CD4-positive, alpha-beta T cell (primary cell): ENCODE data around the gene USH1C. TPM values are rescaled to one million over a fixed set of nuclear protein-coding genes. Genes with fewer than 3 reads are reported as not detected.

Source experiments
- ATAC-seq: fragments of 200-7000 bp; cut with Tn5 transposase; one replicate; pipeline ENCODE4 v1.10.0; 2022; ENCODE audit warnings: mild to moderate bottlenecking; ENCODE audit not compliant: poor library complexity
- CTCF ChIA-PET: fragments of 350-600 bp; sonication (Branson Sonifier 250); formaldehyde crosslinking; loops from one replicate; lab custom pipeline; 2021; ENCODE audit warnings: antibody characterized with exemption, inconsistent platforms; lab: Charles Lee
- POLR2A ChIA-PET: fragments of 350-600 bp; sonication (Branson Sonifier 250); formaldehyde crosslinking; loops from one replicate; lab custom pipeline; 2021; ENCODE audit warnings: antibody characterized with exemption, inconsistent platforms; lab: Charles Lee
- DNase-seq, 14 experiments: peaks; one replicate each; pipeline ENCODE4 v3.0.0-alpha.2; 2013 to 2020; ENCODE audit warnings: mixed read lengths in 2 of 14
- H3K27ac ChIP-seq, 2 donors: one replicate each; pipeline versions ENCODE4 v1.5.1 to v1.7.0; 2013; ENCODE audit warnings: low read length in 2 of 2, low read depth in 1 of 2, mild to moderate bottlenecking in 1 of 2
- H3K27me3 ChIP-seq, 2 experiments: 1 replicate in 1 of 2; 2 replicates in 1 of 2; pipeline versions ENCODE4 v1.6.1 to v1.7.0; 2013; ENCODE audit warnings: low read length in 2 of 2, control low read depth in 1 of 2, mild to moderate bottlenecking in 1 of 2, moderate library complexity in 1 of 2; ENCODE audit not compliant: insufficient read depth in 2 of 2, control insufficient read depth in 1 of 2
- H3K36me3 ChIP-seq: one replicate; pipeline ENCODE4 v1.6.1; 2013; ENCODE audit warnings: low read length, control low read depth; ENCODE audit not compliant: insufficient read depth
- H3K4me1 ChIP-seq: one replicate; pipeline ENCODE4 v1.6.1; 2013; ENCODE audit warnings: low read length, control low read depth; ENCODE audit not compliant: insufficient read depth
- H3K4me3 ChIP-seq: one replicate; pipeline ENCODE4 v1.5.1; 2013; ENCODE audit warnings: mild to moderate bottlenecking, low read length, moderate library complexity
- H3K9me3 ChIP-seq, 2 experiments: 1 replicate in 1 of 2; 2 replicates in 1 of 2; pipeline versions ENCODE4 v1.6.1 to v1.7.0; 2013; ENCODE audit warnings: low read length in 2 of 2, mild to moderate bottlenecking in 2 of 2, control low read depth in 1 of 2, moderate library complexity in 1 of 2; ENCODE audit not compliant: control insufficient read depth in 1 of 2, insufficient read depth in 1 of 2
- H3K27ac Mint-ChIP-seq: one replicate; pipeline ENCODE4 v1.8.0; 2020; ENCODE audit warnings: mixed read lengths
- H3K27me3 Mint-ChIP-seq: one replicate; pipeline ENCODE4 v1.8.0; 2021; ENCODE audit warnings: mixed read lengths
- H3K36me3 Mint-ChIP-seq: one replicate; pipeline ENCODE4 v1.8.0; 2021; ENCODE audit warnings: low read depth, mixed read lengths
- H3K4me1 Mint-ChIP-seq: one replicate; pipeline ENCODE4 v1.8.0; 2021; ENCODE audit warnings: low read depth, mixed read lengths
- H3K4me3 Mint-ChIP-seq: one replicate; pipeline ENCODE4 v1.8.0; 2020; ENCODE audit warnings: mild to moderate bottlenecking, mixed read lengths
- H3K9me3 Mint-ChIP-seq: one replicate; pipeline ENCODE4 v1.8.0; 2020; ENCODE audit warnings: mixed read lengths
- CTCF ChIP-seq: fragments of 200-600 bp; IDR thresholded peaks from one replicate; pipeline ENCODE4 v1.8.0; 2022; ENCODE audit warnings: antibody characterized with exemption, mild to moderate bottlenecking
- intact Hi-C, 2 experiments: fragments of 100-400 bp; cut with DNase I in 1 of 2; cut with micrococcal nuclease in 1 of 2; formaldehyde crosslinking; loops; one replicate each; pipeline versions ENCODE4 v1.15.1 to v1.9.0; 2023 to 2025; cut with DNase I, micrococcal nuclease
- total RNA-seq, 174 experiments: library from RNA in 2 of 174; stranded (reverse) in 2 of 174; gene quantifications; one replicate each; pipeline ENCODE4 v1.2.3 and lab custom pipeline; 2021 to 2026

USH1C gene
- total RNA-seq, 2 experiments from 2014 or later, result not detected

GRCh38 chr11:17568944-17569343, 24.7 kb upstream of the USH1C start:
- Histone ChIP-seq H3K4me1 (no peaks in the 10 kb centered on the region), H3K9me3 (no peaks in the 10 kb centered on the region), H3K4me3 (no peak overlapping the region), H3K27me3 (no peaks in the 10 kb centered on the region), H3K36me3 (no peaks in the 10 kb centered on the region), H3K27ac (no peak overlapping the region)
- H3K27ac Mint-ChIP-seq, result no peak overlapping the region
- H3K36me3 Mint-ChIP-seq, result no peaks in the 10 kb centered on the region
- H3K9me3 Mint-ChIP-seq, result no peaks in the 10 kb centered on the region
- no peak overlapping the region for H3K4me3 Mint-ChIP-seq
- DNase-seq (no peak), ATAC-seq (no peak)
- intact Hi-C loops, result no loop called here
- CTCF ChIA-PET, result no interaction called here
- POLR2A ChIA-PET, result no interaction called here
- TF ChIP-seq CTCF, result no peak
- H3K4me1 Mint-ChIP-seq, result no peaks in the 10 kb centered on the region
- peaks cover 9% of the 10 kb centered on the region for H3K27me3 Mint-ChIP-seq

- H3K27ac Mint-ChIP-seq, result no peak overlapping the region
- H3K9me3 ChIP-seq, result no peaks in the 10 kb centered on the region
- H3K4me3 Mint-ChIP-seq, result no peak overlapping the region
- intact Hi-C loops, result no loop called here
- H3K36me3 Mint-ChIP-seq, result no peaks in the 10 kb centered on the region
- CTCF ChIA-PET, result no interaction called here
- no peaks in the 10 kb centered on the region for H3K4me1 Mint-ChIP-seq
- H3K9me3 Mint-ChIP-seq, result no peaks in the 10 kb centered on the region
- H3K36me3 ChIP-seq, result no peaks in the 10 kb centered on the region
- no peak overlapping the region for H3K4me3 ChIP-seq
- no peak overlapping the region for H3K27ac ChIP-seq
- POLR2A ChIA-PET, result no interaction called here
- peaks cover 7% of the 10 kb centered on the region for H3K27me3 Mint-ChIP-seq
- TF ChIP-seq CTCF, result no peak
- H3K4me1 ChIP-seq, result no peaks in the 10 kb centered on the region
- DNase-seq (no peak), ATAC-seq (no peak)
- no peaks in the 10 kb centered on the region for H3K27me3 ChIP-seq
These were observed 20.4 kb upstream of the USH1C start for GRCh38 chr11:17564687-17565042.

GRCh38 chr11:17563961-17564686, 19.9 kb upstream of the USH1C start:
- Histone ChIP-seq H3K4me1 (no peaks in the 10 kb centered on the region), H3K36me3 (no peaks in the 10 kb centered on the region), H3K9me3 (no peaks in the 10 kb centered on the region), H3K27ac (no peak overlapping the region), H3K4me3 (no peak overlapping the region), H3K27me3 (no peaks in the 10 kb centered on the region)
- CTCF ChIA-PET, result no interaction called here
- TF ChIP-seq CTCF, result no peak
- DNase-seq (no peak), ATAC-seq (no peak)
- Mint-ChIP-seq H3K4me1 (no peaks in the 10 kb centered on the region), H3K9me3 (no peaks in the 10 kb centered on the region), H3K4me3 (no peak overlapping the region), H3K36me3 (no peaks in the 10 kb centered on the region), H3K27ac (no peak overlapping the region), H3K27me3 (peaks cover 7% of the 10 kb centered on the region)
- POLR2A ChIA-PET, result no interaction called here
- intact Hi-C loops, result no loop called here
